ENCODE results near the gene MON1B.

The MON1B gene

GRCh38 chr16:77219437-77219836, 28.4 kb downstream of the MON1B start:
- TF ChIP-seq POLR2A (IDR thresholded peaks at IDR 0.05; ENCODE audit: extremely low read depth, insufficient read length) = no peak
- no peak overlapping the region for H3K4me3 ChIP-seq (ENCODE audit: low read depth, low read length)
- no peak for DNase-seq (ENCODE audit: low read depth)

- DNase-seq (ENCODE audit: low read depth) = no peak
- TF ChIP-seq MAX (IDR thresholded peaks at IDR 0.05; ENCODE audit: low read depth, low read length) = no peak
- no peak overlapping the region for H3K4me3 ChIP-seq (ENCODE audit: low read depth, low read length)
These were observed 29.4 kb downstream of the MON1B start for GRCh38 chr16:77220427-77220826.

GRCh38 chr16:77221482-77221881, 30.5 kb downstream of the MON1B start:
- no peak for TF ChIP-seq POLR2A (IDR thresholded peaks at IDR 0.05; ENCODE audit: extremely low read depth, insufficient read length)
- no peak for TF ChIP-seq MYC (IDR thresholded peaks at IDR 0.05; ENCODE audit: low read depth, low read length)
- TF ChIP-seq, protein P1, sequence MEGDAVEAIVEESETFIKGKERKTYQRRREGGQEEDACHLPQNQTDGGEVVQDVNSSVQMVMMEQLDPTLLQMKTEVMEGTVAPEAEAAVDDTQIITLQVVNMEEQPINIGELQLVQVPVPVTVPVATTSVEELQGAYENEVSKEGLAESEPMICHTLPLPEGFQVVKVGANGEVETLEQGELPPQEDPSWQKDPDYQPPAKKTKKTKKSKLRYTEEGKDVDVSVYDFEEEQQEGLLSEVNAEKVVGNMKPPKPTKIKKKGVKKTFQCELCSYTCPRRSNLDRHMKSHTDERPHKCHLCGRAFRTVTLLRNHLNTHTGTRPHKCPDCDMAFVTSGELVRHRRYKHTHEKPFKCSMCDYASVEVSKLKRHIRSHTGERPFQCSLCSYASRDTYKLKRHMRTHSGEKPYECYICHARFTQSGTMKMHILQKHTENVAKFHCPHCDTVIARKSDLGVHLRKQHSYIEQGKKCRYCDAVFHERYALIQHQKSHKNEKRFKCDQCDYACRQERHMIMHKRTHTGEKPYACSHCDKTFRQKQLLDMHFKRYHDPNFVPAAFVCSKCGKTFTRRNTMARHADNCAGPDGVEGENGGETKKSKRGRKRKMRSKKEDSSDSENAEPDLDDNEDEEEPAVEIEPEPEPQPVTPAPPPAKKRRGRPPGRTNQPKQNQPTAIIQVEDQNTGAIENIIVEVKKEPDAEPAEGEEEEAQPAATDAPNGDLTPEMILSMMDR (IDR thresholded peaks at IDR 0.05; ENCODE audit: low read depth, low read length) = no peak
- no peak for TF ChIP-seq MAX (IDR thresholded peaks at IDR 0.05; ENCODE audit: low read depth, low read length)
- H3K4me3 ChIP-seq (ENCODE audit: low read depth, low read length) = no peak overlapping the region
- no peak for DNase-seq (ENCODE audit: low read depth)

DNA sequence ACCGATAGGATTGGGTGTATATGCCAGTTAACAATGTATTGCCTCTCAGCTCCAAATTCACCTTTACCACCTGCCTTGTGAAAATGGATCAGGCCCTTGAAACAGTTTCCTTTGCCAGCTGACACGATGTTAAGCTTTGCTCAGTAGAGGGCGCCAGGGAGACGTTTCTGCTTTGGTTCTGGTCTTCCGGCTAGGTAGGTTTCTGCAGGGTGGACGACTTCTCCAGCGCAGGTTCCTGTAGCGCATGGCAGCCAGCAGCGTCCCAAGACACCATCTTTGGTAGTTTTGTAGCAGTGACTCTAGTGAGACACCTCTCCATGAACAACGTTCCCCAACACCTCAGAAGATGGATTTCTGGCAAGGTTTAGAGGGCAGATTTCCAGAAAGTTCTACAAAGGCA, 32.2 kb downstream of the MON1B start:
- peak; percentile 40 for DNase-seq (ENCODE audit: low read depth)
- no peak overlapping the region for H3K4me3 ChIP-seq (ENCODE audit: low read depth, low read length)
- no peak for TF ChIP-seq MYC (IDR thresholded peaks at IDR 0.05; ENCODE audit: low read depth, low read length)
- TF ChIP-seq POLR2A (IDR thresholded peaks at IDR 0.05; ENCODE audit: extremely low read depth, insufficient read length) = no peak
- TF ChIP-seq MAX (IDR thresholded peaks at IDR 0.05; ENCODE audit: low read depth, low read length) = no peak
- TF ChIP-seq, protein P1 (IDR thresholded peaks at IDR 0.05; ENCODE audit: low read depth, low read length) = peak; percentile 69

GRCh38 chr16:77225182-77225581, 34.2 kb downstream of the MON1B start:
- no peak overlapping the region for H3K4me3 ChIP-seq (ENCODE audit: low read depth, low read length)
- DNase-seq (ENCODE audit: low read depth) = no peak
- TF ChIP-seq POLR2A (IDR thresholded peaks at IDR 0.05; ENCODE audit: extremely low read depth, insufficient read length) = no peak
- TF ChIP-seq, protein P1 (IDR thresholded peaks at IDR 0.05; ENCODE audit: low read depth, low read length) = no peak
- TF ChIP-seq MAX (IDR thresholded peaks at IDR 0.05; ENCODE audit: low read depth, low read length) = no peak

DNA sequence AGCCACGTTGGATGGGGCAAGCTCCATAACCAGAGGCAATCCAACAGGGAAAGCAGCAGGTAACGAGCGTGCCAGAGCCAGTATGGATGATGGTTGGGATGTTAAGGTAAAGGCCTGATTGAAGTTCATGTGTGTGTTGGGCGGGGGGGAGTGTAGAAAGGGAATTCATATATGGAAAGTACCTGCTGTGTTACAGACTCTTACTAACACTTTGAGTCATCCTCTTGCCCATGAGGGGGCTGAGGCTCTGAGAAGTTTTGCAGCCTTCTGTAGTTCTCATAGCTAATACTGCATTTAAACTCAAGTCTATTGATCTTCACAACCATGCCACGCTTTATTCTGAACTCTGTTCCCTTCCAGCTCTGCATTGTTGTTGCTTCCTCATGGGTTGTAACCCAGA, 36.8 kb downstream of the MON1B start:
- no peak for DNase-seq (ENCODE audit: low read depth)
- H3K4me3 ChIP-seq (ENCODE audit: low read depth, low read length) = no peak overlapping the region
- TF ChIP-seq, protein P1 (IDR thresholded peaks at IDR 0.05; ENCODE audit: low read depth, low read length) = no peak
- TF ChIP-seq POLR2A (IDR thresholded peaks at IDR 0.05; ENCODE audit: extremely low read depth, insufficient read length) (no peak), MYC (IDR thresholded peaks at IDR 0.05; ENCODE audit: low read depth, low read length) (no peak), MAX (IDR thresholded peaks at IDR 0.05; ENCODE audit: low read depth, low read length) (no peak)

- DNase-seq (ENCODE audit: low read depth) = no peak
- TF ChIP-seq MYC (IDR thresholded peaks at IDR 0.05; ENCODE audit: low read depth, low read length) (no peak), MAX (IDR thresholded peaks at IDR 0.05; ENCODE audit: low read depth, low read length) (no peak), POLR2A (IDR thresholded peaks at IDR 0.05; ENCODE audit: extremely low read depth, insufficient read length) (no peak)
- TF ChIP-seq, protein P1 (IDR thresholded peaks at IDR 0.05; ENCODE audit: low read depth, low read length) = no peak
- no peak overlapping the region for H3K4me3 ChIP-seq (ENCODE audit: low read depth, low read length)
These were observed 40.1 kb downstream of the MON1B start for GRCh38 chr16:77231047-77231446.
